Colonic mucosa (tissue), 4 donors: ENCODE results near the gene MARVELD2. TPM values are rescaled to one million over a fixed set of nuclear protein-coding genes. Genes with fewer than 3 reads are reported as not detected.
A peak's percentile ranks its signal among the peaks of the same experiment; 100 is the strongest.
"Not testable (repeated sequence)": the region's sequence is repeated elsewhere in the genome, so short reads cannot be mapped to it uniquely, and the experiment has no call there.

Experiments
- DNase-seq: peaks from one replicate; pipeline ENCODE4 v3.0.0-alpha.2; 2020
- H3K27ac ChIP-seq: fragments of 200-600 bp; one replicate; pipeline ENCODE4 v1.8.0; 2021
- H3K27me3 ChIP-seq: fragments of 200-600 bp; one replicate; pipeline ENCODE4 v1.8.0; 2021
- H3K36me3 ChIP-seq: fragments of 200-600 bp; one replicate; pipeline ENCODE4 v1.8.0; 2021
- H3K4me1 ChIP-seq: fragments of 200-600 bp; one replicate; pipeline ENCODE4 v1.8.0; 2021; ENCODE audit warnings: mild to moderate bottlenecking
- H3K4me3 ChIP-seq: fragments of 200-600 bp; one replicate; pipeline ENCODE4 v1.8.0; 2021
- H3K9ac ChIP-seq, 2 donors: one replicate each; pipeline ENCODE4 v1.7.0; 2013; ENCODE audit warnings: control low read depth in 2 of 2, low read depth in 2 of 2, low read length in 2 of 2
- H3K9me3 ChIP-seq: fragments of 200-600 bp; one replicate; pipeline ENCODE4 v1.8.0; 2021
- CTCF ChIP-seq: fragments of 200-600 bp; IDR thresholded peaks from one replicate; pipeline ENCODE4 v1.8.0; 2022; ENCODE audit warnings: antibody characterized with exemption, mild to moderate bottlenecking
- intact Hi-C: fragments of 100-400 bp; cut with DNase I; formaldehyde crosslinking; loops from one replicate; pipeline ENCODE4 v1.14.1; 2022
- total RNA-seq, 2 donors: library from RNA; stranded (reverse); fragmentation: NEBNext Ultra II Directional in 1 of 2; extraction: Animal tissue kit (Norgen Biotek cat#: 25700) in 1 of 2; gene quantifications; one replicate each; pipeline ENCODE4 v1.2.1, GENCODE V29; 2021
- donor health status: healthy.
- donor health status: DM: no; HTN: no; CAD: no.
- donor health status: DM: no; HTN: no; CAD: no.

MARVELD2 gene
- total RNA-seq, result 10 to 100 TPM; 51.0 to 51.2 TPM

GRCh38 chr5:69414885-69415583 lies at the start of gene MARVELD2:
Gene MARVELD2 (plus strand): TSS chr5:69415116. CDS start chr5:69419386, 4,270 bp downstream.
- Histone ChIP-seq H3K36me3 (no peaks in the 10 kb centered on the region), H3K27ac (peak within 1 kb of the TSS; percentile 91), H3K4me1 (no peaks in the 10 kb centered on the region), H3K4me3 (peak within 1 kb of the TSS; percentile 70), H3K27me3 (no peaks in the 10 kb centered on the region), H3K9ac (peak within 1 kb of the TSS; percentile 86 to 93), H3K9me3 (no peaks in the 10 kb centered on the region)
- DNase-seq, result peak; percentile 94
- peak; percentile 41 for TF ChIP-seq CTCF
- intact Hi-C loops, result loop anchor here (10.0 kb wide), 1 partner anchor 80 kb away; the partner anchor contains the start of gene OCLN

GRCh38 chr5:69367697-69368279 lies 47.1 kb upstream of the MARVELD2 start:
- Histone ChIP-seq H3K4me3 (peak overlapping the region; percentile 79), H3K9me3 (no peaks in the 10 kb centered on the region), H3K27ac (no peak overlapping the region), H3K27me3 (no peaks in the 10 kb centered on the region), H3K4me1 (peaks cover 6% of the 10 kb centered on the region), H3K9ac (peak overlapping the region in 1 of 2 donors; percentile 92), H3K36me3 (peaks cover 6% of the 10 kb centered on the region)
- TF ChIP-seq CTCF, result no peak
- DNase-seq, result no peak
- intact Hi-C loops, result no loop called here

GRCh38 chr5:69368458-69369339 lies 46.2 kb upstream of the MARVELD2 start:
- Histone ChIP-seq H3K9me3 (no peaks in the 10 kb centered on the region), H3K27ac (peak overlapping the region; percentile 96), H3K4me1 (peaks cover 6% of the 10 kb centered on the region), H3K36me3 (peaks cover 6% of the 10 kb centered on the region), H3K27me3 (no peaks in the 10 kb centered on the region), H3K9ac (peak overlapping the region; percentile 84 to 92), H3K4me3 (peak overlapping the region; percentile 79)
- TF ChIP-seq CTCF, result no peak
- intact Hi-C loops, result no loop called here
- no peak for DNase-seq

- H3K9me3 ChIP-seq, result no peaks in the 10 kb centered on the region
- peaks cover 6% of the 10 kb centered on the region for H3K4me1 ChIP-seq
- intact Hi-C loops, result no loop called here
- peaks cover 6% of the 10 kb centered on the region for H3K36me3 ChIP-seq
- no peak for TF ChIP-seq CTCF
- H3K4me3 ChIP-seq, result peak within 1 kb of the TSS; percentile 79
- H3K9ac ChIP-seq, result peak within 1 kb of the TSS; percentile 84 to 92
- no peaks in the 10 kb centered on the region for H3K27me3 ChIP-seq
- peak within 1 kb of the TSS; percentile 96 for H3K27ac ChIP-seq
- DNase-seq, result peak; percentile 96
Measured at GRCh38 chr5:69369340-69370121, 45.4 kb upstream of the MARVELD2 start, which contains the start of the genes AK6, RAD17 and TAF9. Gene AK6 (minus strand): TSS chr5:69369520. CDS start chr5:69369490, 30 bp downstream. Gene RAD17 (plus strand): TSS chr5:69369818. CDS start chr5:69372209, 2,391 bp downstream. Gene TAF9 (minus strand): TSS chr5:69369520. CDS start chr5:69365737, 3,783 bp downstream.

- Histone ChIP-seq H3K9ac (peak overlapping the region; percentile 84 to 92), H3K27ac (peak overlapping the region; percentile 96), H3K4me3 (peak overlapping the region; percentile 79)
- intact Hi-C loops, H3K36me3 ChIP-seq, H3K9me3 ChIP-seq, H3K4me1 ChIP-seq, H3K27me3 ChIP-seq: not testable (repeated sequence)
- DNase-seq, result peak; percentile 28
Measured at GRCh38 chr5:69370335-69370734, 44.6 kb upstream of the MARVELD2 start.
